Heart left ventricle (tissue), 13 donors: ENCODE measurements around the gene PPP1R7.

ENCODE experiments used
- CTCF ChIP-seq, 12 donors: fragments of 200-600 bp; sonication (generic) in 4 of 12; IDR thresholded peaks; one replicate each; pipeline versions ENCODE4 v1.5.0 to v1.8.0; 2018 to 2022; ENCODE audit warnings: antibody characterized with exemption in 12 of 12, mild to moderate bottlenecking in 5 of 12
- POLR2A ChIP-seq, 2 donors: fragments of 450-650 bp; IDR thresholded peaks; one replicate each; pipeline ENCODE4 v1.6.1; 2017; ENCODE audit warnings: antibody characterized with exemption in 2 of 2, mild to moderate bottlenecking in 2 of 2, moderate library complexity in 2 of 2
- donor health status: ischemic (EF 13 %, LVEDD 7.1; RV severe dilation, severe dysfunction).
- donor health status: DM: no; HTN: yes; CAD: no.
- donor health status: DM: no; HTN: no; CAD: no.
- donor health status: ischemic (EF 25% LVEDD 6.9; RV normal size, moderate dysfunction).
- donor health status: ischemic (EF 25% LVEDD 5.7; RV mildly dilated, moderate dysfunction).
- donor health status: ischemic (EF 35%, LVEDD 5.7; RV mildly dilated, moderate dysfunction).
- donor health status: nonischemic (EF 11% LVEDD 7.7; RV severe dilation, severe dysfunction).
- donor health status: DM: yes; HTN: yes; CAD: no.
- donor health status: PGD.
- donor health status: ischemic (EF 29% LVEDD 5.4; RV normal size, mild dysfunction).
- donor health status: nonischemic (EF 23%, LVEDD 6.1; RV moderate dilation, normal function).

DNA sequence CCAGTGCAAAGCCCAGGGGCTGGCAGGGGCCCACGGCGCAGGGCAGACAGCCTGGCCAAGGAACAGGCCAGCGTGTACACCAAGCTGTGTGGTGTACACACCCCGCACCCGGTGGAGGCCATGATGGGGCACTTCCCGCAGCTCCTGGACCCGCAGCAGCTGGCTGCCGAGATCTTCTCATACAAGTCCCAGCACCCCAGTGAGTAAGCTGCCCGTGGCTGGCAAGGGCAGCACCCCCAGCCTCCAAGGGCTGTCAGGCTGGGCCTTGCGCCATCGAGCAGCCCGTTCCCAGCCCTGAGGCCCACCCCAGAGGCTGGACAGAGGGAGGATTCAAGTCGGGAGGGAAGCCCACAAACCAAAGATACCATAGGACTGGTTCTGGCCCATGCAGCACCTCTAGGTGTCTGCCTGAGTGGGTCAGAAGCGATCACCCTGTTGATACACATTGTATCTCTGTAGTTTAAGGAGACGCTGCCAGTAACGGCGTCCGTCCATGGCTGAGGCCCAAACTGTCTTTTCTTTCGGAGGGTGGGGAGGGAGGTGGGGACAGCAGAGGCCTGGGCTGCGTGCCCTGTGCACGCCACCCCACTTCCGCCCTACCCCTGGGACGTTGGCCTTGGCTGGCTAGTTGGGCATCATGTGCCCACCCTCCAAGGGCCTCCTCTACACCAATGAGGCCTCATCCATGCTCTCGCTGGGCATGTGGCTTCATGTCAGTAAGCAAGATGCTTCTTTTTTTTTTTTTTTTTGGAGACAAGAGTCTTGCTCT, 31.3 kb upstream of the PPP1R7 start:
- TF ChIP-seq CTCF (IDR thresholded peaks at IDR 0.05) (no peak), POLR2A (IDR thresholded peaks at IDR 0.05) (no peak)
